Activated CD8-positive, alpha-beta memory T cell treated with anti-CD3 and anti-CD28 coated beads, Interleukin-2, amount 10 ng/mL, durations not matched to agents 7 days and 5 days (primary cell): Measurements from ENCODE around the gene CCSER1. TPM values are rescaled to one million over a fixed set of nuclear protein-coding genes. Genes with fewer than 3 reads are reported as not detected.
"Not testable (repeated sequence)": the region's sequence is repeated elsewhere in the genome, so short reads cannot be mapped to it uniquely, and the experiment has no call there.

ENCODE experiments used
- ATAC-seq: fragments of 150-1000 bp; cut with Tn5 transposase; one replicate; pipeline ENCODE4 v1.10.0; 2021; ENCODE audit warnings: moderate library complexity
- CTCF ChIA-PET: fragments of 350-600 bp; sonication (Branson Sonifier 250); formaldehyde crosslinking; loops from one replicate; lab custom pipeline; 2021; ENCODE audit warnings: antibody characterized with exemption; lab: Charles Lee
- DNase-seq: peaks from one replicate; pipeline ENCODE4 v3.0.0-alpha.2; 2020
- H3K27ac Mint-ChIP-seq: one replicate; pipeline ENCODE4 v1.8.0; 2021; ENCODE audit warnings: mild to moderate bottlenecking, mixed read lengths
- H3K27me3 Mint-ChIP-seq: one replicate; pipeline ENCODE4 v1.8.0; 2021; ENCODE audit warnings: mixed read lengths
- H3K36me3 Mint-ChIP-seq: one replicate; pipeline ENCODE4 v1.8.0; 2021; ENCODE audit warnings: mild to moderate bottlenecking, mixed read lengths
- H3K4me1 Mint-ChIP-seq: one replicate; pipeline ENCODE4 v1.8.0; 2021; ENCODE audit warnings: mixed read lengths
- H3K4me3 Mint-ChIP-seq: one replicate; pipeline ENCODE4 v1.8.0; 2021; ENCODE audit warnings: mild to moderate bottlenecking, moderate library complexity, mixed read lengths
- H3K9me3 Mint-ChIP-seq: one replicate; pipeline ENCODE4 v1.8.0; 2022; ENCODE audit warnings: low read depth, mixed read lengths
- total RNA-seq, 2 experiments: library from RNA; stranded (reverse); gene quantifications; one replicate each; pipeline ENCODE4 v1.2.3, GENCODE V29; 2021

Gene CCSER1
- total RNA-seq, 2 experiments from 2014 or later = 0.16 TPM; not detected in 1

DNA sequence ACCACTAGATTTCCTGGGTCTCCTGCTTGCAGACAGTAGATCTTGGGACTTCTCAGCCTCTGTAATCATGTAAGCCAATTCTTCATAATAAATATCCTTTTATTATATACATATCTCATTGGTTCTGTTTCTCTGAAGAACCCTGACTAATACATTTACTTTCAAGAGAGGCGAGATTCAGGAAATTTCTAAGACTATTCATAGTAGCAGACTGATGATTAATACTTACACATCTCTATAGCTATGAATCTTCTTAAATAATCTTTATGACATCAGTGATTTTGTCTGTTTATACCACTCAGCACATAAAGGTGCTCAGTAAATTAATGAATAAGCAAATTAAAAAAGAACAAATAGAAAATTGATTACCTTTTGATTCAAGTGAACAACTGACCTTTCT is 1494.3 kb downstream of the CCSER1 start:
- H3K4me3 Mint-ChIP-seq = no peak overlapping the region
- H3K36me3 Mint-ChIP-seq = no peaks in the 10 kb centered on the region
- CTCF ChIA-PET = no interaction called here
- no peaks in the 10 kb centered on the region for H3K4me1 Mint-ChIP-seq
- no peak overlapping the region for H3K27ac Mint-ChIP-seq
- no peak for ATAC-seq
- no peaks in the 10 kb centered on the region for H3K27me3 Mint-ChIP-seq
- DNase-seq = no peak
- peaks cover 10% of the 10 kb centered on the region for H3K9me3 Mint-ChIP-seq

DNA sequence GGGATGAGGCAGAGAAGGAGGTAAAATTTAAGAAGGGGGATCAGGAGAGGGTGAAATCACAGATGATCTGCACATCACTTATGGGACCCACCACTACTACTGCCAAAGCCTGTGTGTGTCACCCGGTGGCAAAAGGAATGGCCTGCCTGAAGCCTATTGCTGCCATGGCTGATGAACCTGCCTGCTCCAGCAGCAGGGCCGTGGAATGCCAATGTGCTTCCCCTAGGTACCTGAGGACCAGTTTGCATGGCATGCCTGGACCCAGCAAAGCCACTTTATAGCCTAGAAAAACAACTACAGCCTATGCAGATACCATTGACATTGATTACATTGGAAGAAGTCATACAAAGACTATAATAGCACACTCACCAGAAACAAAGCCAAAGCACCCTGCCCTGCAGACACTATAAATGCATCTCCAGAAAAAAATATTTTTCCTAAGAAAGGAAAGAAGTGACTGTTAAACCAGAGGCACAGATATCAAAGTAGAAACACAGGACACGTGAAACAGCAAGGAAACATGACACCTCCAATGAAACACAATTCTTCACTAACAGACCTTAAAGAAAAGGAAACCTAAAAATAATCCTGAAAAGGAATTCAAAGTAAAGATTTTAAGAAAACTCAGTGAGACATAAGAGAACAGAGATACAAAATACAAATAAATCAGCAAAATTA is 1495.9 kb downstream of the CCSER1 start:
- CTCF ChIA-PET = no interaction called here
- DNase-seq (no peak), ATAC-seq (no peak)
- no peaks in the 10 kb centered on the region for H3K36me3 Mint-ChIP-seq
- H3K4me1 Mint-ChIP-seq = no peaks in the 10 kb centered on the region
- no peaks in the 10 kb centered on the region for H3K27me3 Mint-ChIP-seq
- peaks cover 14% of the 10 kb centered on the region for H3K9me3 Mint-ChIP-seq
- no peak overlapping the region for H3K27ac Mint-ChIP-seq
- H3K4me3 Mint-ChIP-seq = no peak overlapping the region

DNA sequence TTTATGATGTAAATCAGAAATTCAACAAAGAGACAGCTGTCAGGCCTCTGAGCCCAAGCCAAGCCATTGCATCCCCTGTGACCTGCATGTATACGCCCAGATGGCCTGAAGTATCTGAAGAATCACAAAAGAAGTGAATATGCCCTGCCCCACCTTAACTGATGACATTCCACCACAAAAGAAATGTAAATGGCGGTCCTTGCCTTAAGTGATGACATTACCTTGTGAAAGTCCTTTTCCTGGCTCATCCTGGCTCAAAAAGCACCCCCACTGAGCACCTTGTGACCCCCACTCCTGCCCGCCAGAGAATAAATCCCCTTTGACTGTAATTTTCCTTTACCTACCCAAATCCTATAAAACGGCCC is 1496.4 kb downstream of the CCSER1 start:
- H3K36me3 Mint-ChIP-seq, H3K4me3 Mint-ChIP-seq, DNase-seq, H3K4me1 Mint-ChIP-seq, H3K27me3 Mint-ChIP-seq, ATAC-seq, CTCF ChIA-PET, H3K27ac Mint-ChIP-seq: not testable (repeated sequence)
- H3K9me3 Mint-ChIP-seq = peaks cover 14% of the 10 kb centered on the region

DNA sequence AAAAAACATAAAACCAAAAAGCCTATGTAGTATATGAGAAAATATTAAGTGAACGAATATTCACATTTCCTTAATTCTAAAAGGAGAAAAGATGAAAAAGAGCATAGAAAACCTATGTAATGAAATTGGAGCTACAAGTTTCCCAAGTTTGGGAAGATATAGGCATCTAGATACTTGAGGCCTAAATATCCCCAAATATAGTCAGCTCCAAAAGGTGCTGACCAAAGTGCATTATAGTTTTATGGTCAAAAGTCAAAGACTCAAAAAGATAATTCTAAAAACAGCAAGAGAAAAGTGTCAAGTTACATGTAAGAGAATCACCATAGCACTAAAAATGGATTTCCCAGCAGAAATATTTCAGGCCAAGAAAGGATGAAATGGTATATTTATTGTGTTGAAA is 1502.9 kb downstream of the CCSER1 start:
- H3K36me3 Mint-ChIP-seq = no peaks in the 10 kb centered on the region
- no peaks in the 10 kb centered on the region for H3K4me1 Mint-ChIP-seq
- H3K27ac Mint-ChIP-seq = no peak overlapping the region
- peaks cover 7% of the 10 kb centered on the region for H3K9me3 Mint-ChIP-seq
- CTCF ChIA-PET = no interaction called here
- no peaks in the 10 kb centered on the region for H3K27me3 Mint-ChIP-seq
- no peak for ATAC-seq
- no peak for DNase-seq
- H3K4me3 Mint-ChIP-seq = no peak overlapping the region

DNA sequence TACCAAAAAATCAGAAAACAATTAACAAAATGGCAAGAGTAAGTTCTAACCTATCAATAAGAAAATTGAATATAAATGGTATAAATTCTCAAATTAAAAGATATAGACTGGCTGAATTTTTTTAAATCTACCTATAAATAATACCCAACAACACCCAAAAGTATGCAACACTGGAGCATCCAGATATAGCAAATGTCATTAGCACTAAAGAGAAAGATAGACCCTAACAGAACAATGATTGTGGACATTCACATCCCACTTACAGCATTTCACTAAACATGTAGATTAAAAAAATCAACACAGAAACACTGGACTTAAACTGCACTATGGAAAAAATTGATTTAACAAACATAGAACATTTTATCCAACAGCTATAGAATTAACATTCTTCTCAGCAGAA is 1503.6 kb downstream of the CCSER1 start:
- ATAC-seq = no peak
- Mint-ChIP-seq H3K27me3 (no peaks in the 10 kb centered on the region), H3K4me1 (no peaks in the 10 kb centered on the region), H3K4me3 (no peak overlapping the region), H3K27ac (no peak overlapping the region), H3K36me3 (no peaks in the 10 kb centered on the region), H3K9me3 (peaks cover 5% of the 10 kb centered on the region)
- no peak for DNase-seq
- CTCF ChIA-PET = no interaction called here

DNA sequence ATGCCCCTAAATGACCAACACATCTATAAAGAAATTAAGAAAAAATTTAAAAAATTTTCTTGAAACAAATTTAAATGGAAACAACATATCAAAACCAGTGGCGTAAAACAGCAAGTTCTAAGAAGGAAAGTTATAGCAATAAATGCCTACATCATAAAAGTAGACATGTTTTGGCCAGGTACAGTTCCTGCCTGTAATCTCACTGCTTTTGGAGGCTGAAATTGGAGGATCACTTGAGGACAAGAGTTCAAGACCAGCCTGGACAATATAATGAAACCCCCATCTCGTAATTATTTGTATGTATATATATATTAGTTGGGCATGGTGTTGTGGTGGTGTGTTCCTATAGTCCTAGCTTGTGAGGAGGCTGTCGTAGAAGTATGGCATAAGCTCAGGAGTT is 1504.1 kb downstream of the CCSER1 start:
- Mint-ChIP-seq H3K36me3 (no peaks in the 10 kb centered on the region), H3K27ac (no peak overlapping the region), H3K4me3 (no peak overlapping the region), H3K27me3 (no peaks in the 10 kb centered on the region), H3K4me1 (no peaks in the 10 kb centered on the region), H3K9me3 (peaks cover 5% of the 10 kb centered on the region)
- DNase-seq (no peak), ATAC-seq (no peak)
- CTCF ChIA-PET = no interaction called here

DNA sequence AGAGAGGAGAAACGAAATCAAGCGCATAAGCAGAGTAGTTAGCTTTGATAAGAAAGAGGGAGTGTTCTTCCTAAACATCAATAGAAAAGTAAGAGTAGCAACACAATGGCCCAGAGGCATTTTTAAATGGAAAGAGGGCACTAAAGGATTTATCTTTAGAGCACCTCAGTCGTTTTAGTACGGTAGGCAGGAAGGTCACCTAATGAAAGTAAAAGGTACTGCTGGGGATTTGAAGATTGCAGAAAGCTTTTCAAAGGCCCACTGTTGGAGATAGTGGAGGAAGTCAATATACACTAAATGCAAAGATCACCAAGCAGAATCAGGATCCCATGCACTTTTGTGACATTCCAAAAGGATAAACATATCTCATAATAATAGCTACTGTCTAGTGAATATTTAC is 1508.9 kb downstream of the CCSER1 start:
- H3K27ac Mint-ChIP-seq = no peak overlapping the region
- CTCF ChIA-PET = no interaction called here
- no peaks in the 10 kb centered on the region for H3K36me3 Mint-ChIP-seq
- no peaks in the 10 kb centered on the region for H3K27me3 Mint-ChIP-seq
- H3K4me1 Mint-ChIP-seq = no peaks in the 10 kb centered on the region
- ATAC-seq (no peak), DNase-seq (no peak)
- no peak overlapping the region for H3K4me3 Mint-ChIP-seq
- peaks cover 3% of the 10 kb centered on the region for H3K9me3 Mint-ChIP-seq

Other genes starting within 250 kb of the CCSER1 start
- gene MMRN1, start 232.5 kb upstream of the CCSER1 start, total RNA-seq = under 1 TPM; 0.16 to 0.23 TPM